GM12891 (cell line): Measurements from ENCODE around the gene GABRB1. TPM values are rescaled to one million over a fixed set of nuclear protein-coding genes. Genes with fewer than 3 reads are reported as not detected.
A peak's percentile ranks its signal among the peaks of the same experiment; 100 is the strongest.

Experiments
- DNase-seq: peaks from one replicate; pipeline ENCODE4 v3.0.0; 2011; ENCODE audit warnings: low spot score; ENCODE audit not compliant: insufficient read length
- FAIRE-seq: peaks from 2 replicates; lab custom pipeline; 2011; peaks lifted over from hg19 to GRCh38; lab: Jason Lieb, UNC
- PAX5 ChIP-seq: IDR thresholded peaks from 2 replicates; pipeline ENCODE4 v1.6.1; 2011; ENCODE audit warnings: low read length, moderate library complexity, mild to moderate bottlenecking; ENCODE audit not compliant: insufficient read depth, severe bottlenecking
- POLR2A ChIP-seq: IDR thresholded peaks from 2 replicates; pipeline ENCODE4 v1.6.1; 2011; ENCODE audit warnings: low read depth, low read length, control low read depth
- POLR2AphosphoS5 ChIP-seq: IDR thresholded peaks from 2 replicates; pipeline ENCODE4 v1.6.1; 2011; ENCODE audit warnings: low read depth, low read length, control low read depth
- POU2F2 ChIP-seq: IDR thresholded peaks from 2 replicates; pipeline ENCODE4 v1.6.1; 2011; ENCODE audit warnings: low read depth, mild to moderate bottlenecking, control low read depth, low read length, moderate library complexity
- SPI1 ChIP-seq: IDR thresholded peaks from 2 replicates; pipeline ENCODE4 v1.6.1; 2011; ENCODE audit warnings: low read depth, low read length, control low read depth
- TAF1 ChIP-seq: IDR thresholded peaks from 2 replicates; pipeline ENCODE4 v1.6.1; 2011; ENCODE audit warnings: low read depth, low read length, control low read depth
- polyA plus RNA-seq: library from polyadenylated mRNA; unstranded; fragments of >200 nt; gene quantifications from one replicate; pipeline ENCODE4 v1.2.1, GENCODE V29; 2012; ENCODE audit warnings: low read depth, missing spikeins, inconsistent platforms; ENCODE audit not compliant: missing spikeins

The GABRB1 gene
- polyA plus RNA-seq: not detected

DNA sequence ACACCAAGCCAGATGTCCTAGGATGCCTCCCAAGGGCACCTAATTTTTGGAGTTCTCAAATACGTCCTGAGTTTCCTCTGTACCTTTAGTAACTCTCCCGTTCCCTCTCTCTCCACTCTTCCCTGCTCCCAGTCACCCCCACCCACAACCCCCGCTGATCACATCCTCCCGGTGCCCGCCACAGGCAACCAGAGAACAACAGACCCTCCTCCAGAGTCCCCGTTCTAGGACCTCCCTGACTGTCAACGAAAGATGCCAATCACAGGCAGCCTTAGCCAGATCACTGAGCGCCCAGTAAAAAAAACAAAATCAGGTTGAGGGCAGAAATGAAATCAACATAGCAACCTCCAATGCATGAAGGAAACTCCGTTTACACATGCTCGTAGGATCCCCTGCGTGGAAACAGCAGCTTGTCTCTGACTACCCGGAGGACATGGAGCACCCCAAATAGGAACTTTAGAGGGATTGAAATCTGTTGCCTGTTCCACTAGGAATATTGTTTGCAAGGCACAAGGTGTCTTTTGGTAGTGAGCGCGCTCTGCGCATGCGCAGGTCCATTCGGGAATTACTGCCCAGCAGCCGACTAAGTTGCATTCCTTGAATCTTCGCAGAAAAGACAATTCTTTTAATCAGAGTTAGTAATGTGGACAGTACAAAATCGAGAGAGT lies at the start of gene GABRB1:
Gene GABRB1, plus strand, starts transcription at position 557 of the 668 bp plus-strand sequence.
- no peak for DNase-seq
- no peak for TF ChIP-seq POLR2A
- no peak for TF ChIP-seq TAF1
- no peak for TF ChIP-seq PAX5
- no peak for TF ChIP-seq POLR2AphosphoS5
- TF ChIP-seq POU2F2: no peak
- no peak for TF ChIP-seq SPI1
- peak; percentile 26 for FAIRE-seq

DNA sequence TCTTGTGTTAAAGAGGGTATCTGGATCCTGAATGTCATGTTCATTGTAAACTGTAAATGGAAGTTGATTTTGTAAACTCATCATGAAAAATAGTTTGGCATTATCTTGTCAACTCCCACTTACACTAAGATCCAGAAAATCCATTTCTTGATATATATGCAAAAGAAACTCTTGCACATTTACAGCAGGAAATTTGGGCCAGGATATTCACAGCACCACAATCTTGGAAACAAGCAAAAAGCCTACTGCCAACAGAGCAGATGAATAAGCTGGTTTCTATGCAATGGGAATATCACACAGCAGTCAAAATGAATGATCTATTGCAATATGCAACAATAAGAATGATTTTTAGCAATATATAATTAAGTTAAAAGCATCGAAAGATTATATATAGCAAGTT lies 46.6 kb upstream of the GABRB1 start:
- no peak for TF ChIP-seq TAF1
- TF ChIP-seq POLR2AphosphoS5: no peak
- TF ChIP-seq PAX5: no peak
- TF ChIP-seq POU2F2: no peak
- no peak for TF ChIP-seq POLR2A
- no peak for TF ChIP-seq SPI1
- DNase-seq: no peak
- FAIRE-seq: no peak

DNA sequence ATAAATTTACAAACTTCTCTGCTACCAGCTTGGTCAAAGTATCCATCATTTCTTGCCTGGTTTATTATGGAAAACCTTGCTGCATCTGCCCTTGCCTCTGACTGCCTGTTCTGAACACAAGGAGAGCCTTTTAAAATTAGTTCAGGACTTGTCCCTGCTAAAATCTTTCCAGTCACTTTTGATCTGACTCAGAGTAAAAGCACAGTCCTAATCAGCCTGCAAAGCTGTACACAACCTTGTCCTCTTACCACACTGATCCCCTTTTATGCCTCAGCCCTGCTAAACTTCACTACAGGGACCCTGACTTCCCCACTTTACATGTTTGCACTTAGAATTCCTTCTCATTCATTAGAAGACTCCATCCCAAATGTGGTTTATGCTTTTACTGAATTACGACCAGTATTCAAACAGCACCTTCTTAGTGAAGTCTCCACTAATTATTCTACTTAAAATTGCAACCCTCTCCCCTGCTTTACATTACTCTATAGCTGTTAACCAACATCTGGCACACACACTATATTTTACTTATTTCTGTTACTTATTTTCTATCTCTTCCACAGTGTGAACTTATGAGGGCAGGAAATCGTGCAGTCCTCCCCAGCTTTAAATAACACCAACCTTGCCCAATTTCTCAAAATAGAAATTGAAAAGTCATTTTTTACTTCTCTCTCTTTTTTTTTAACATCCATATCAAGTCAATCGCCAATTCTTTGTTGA lies 44.3 kb upstream of the GABRB1 start:
- TF ChIP-seq POLR2AphosphoS5 (no peak), POLR2A (no peak), SPI1 (no peak), POU2F2 (no peak), TAF1 (no peak), PAX5 (no peak)
- DNase-seq: no peak
- no peak for FAIRE-seq

DNA sequence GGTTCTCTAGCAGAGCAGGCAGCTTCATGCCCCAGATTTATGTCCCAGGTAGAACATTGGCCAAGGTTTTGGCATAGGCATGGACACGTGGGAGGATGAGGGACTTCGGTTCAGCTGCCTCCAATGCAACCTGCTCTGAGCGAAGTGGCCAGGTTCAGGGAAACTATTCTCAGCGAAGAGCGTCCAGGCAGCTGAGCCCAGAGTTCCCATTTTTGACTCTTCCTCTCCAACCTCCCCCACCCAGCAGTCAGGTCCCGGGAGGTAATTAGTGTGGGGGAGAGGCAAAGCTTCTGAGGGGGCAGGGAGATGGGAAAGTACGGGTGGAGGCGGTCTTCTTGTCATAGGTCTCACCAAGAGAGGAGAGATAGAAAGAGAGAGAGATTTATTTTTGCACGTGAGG lies 39.0 kb upstream of the GABRB1 start:
- no peak for FAIRE-seq

DNA sequence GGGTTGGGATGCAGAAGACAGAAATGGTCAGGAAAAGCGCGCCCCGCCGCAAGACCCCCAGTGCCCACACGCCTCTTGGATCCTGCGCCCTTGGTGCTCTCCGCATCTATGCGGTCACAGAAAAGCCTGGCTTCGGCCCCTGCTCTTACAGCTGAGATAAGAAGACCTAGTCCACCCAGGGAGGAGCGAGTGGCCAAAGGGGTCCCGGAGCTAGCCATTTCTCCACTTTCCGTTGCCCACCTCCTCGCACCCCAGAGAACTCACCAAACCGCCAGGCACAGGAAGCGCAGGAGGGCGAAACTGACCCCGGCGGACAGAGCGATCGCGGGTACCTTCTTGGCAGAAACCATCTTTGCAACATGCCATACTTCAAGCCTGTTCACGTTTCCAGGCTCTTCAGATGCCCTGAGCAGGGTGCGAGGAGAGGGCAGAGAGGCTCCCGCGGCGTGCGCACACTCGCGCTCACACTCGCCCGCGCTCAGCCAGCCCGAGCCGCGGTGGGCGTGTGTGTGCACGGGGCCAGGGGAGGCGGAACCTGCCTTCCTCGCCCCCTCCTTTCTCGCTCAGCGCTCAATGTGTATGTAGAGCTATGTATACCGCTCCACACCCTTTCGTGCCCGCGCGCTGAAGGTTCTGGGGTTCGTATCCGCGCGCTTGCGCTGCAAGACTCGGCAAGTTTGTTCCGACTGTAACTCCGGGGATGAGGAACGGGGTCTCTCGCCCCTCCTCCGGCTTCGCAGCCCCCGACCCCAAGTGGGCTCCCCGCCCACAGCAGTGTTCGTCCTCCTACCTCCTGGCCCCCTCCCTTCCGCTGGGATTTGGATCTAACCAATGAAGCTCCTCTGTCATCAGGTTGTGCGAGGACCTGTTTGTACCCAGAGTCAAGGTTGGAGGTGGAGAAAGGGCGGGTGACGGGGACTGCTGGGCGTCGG lies 38.0 kb upstream of the GABRB1 start, which contains the start of gene GABRA4:
Gene GABRA4, minus strand, starts transcription at position 507 of the 932 bp plus-strand sequence. Its CDS starts 157 bp downstream, at position 350.
- no peak for DNase-seq
- FAIRE-seq: no peak
- TF ChIP-seq TAF1: no peak
- TF ChIP-seq POU2F2: no peak
- no peak for TF ChIP-seq POLR2AphosphoS5
- no peak for TF ChIP-seq SPI1
- TF ChIP-seq POLR2A: no peak
- TF ChIP-seq PAX5: no peak

More for the DNA sequence above, 39.0 kb upstream of the GABRB1 start:
- DNase-seq: no peak
- TF ChIP-seq POLR2A: no peak
- TF ChIP-seq SPI1: no peak
- no peak for TF ChIP-seq TAF1
- no peak for TF ChIP-seq POU2F2
- TF ChIP-seq POLR2AphosphoS5: no peak
- no peak for TF ChIP-seq PAX5

DNA sequence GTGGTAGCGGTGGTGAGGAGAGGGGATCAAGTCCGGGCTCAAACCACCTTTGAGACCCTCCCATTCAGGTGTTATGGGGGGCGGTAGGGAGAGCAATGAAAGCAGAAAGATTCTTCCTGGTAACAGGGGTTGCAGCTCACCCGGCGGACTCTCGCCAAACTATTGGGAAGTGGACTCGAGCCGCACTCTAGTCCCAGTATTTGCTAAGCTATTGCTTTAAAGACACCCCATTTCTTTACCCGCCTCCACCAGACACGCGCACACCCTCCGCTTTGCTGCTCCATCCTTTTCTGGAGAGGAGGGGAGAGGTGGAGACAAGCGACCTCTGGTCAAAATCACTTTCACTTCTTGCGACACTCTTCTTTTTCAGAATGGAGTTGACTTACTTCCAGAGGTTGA lies 37.4 kb upstream of the GABRB1 start:
- DNase-seq: no peak
- FAIRE-seq: no peak
- TF ChIP-seq PAX5 (no peak), POU2F2 (no peak), TAF1 (no peak), POLR2A (no peak)

DNA sequence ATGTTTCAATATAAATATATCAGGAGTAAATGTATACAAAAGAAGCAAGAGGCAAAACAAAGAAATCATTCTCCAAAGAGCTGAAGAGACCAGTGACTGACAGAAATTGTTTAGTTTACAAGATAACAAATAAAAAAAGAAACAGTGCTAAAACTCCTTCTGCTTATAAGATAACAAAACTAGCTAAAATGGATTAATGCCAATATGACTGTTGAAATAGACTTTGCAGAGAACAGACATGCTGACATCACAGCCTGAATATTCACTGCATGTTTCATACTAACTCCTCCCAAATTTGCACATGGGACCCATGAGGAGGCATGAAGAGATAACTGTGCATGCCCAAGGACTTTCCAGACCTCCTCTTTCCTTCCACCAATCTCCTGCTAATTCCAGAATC lies 31.8 kb upstream of the GABRB1 start:
- FAIRE-seq: no peak
- no peak for DNase-seq
- TF ChIP-seq SPI1 (no peak), TAF1 (no peak), PAX5 (no peak), POU2F2 (no peak), POLR2AphosphoS5 (no peak), POLR2A (no peak)

DNA sequence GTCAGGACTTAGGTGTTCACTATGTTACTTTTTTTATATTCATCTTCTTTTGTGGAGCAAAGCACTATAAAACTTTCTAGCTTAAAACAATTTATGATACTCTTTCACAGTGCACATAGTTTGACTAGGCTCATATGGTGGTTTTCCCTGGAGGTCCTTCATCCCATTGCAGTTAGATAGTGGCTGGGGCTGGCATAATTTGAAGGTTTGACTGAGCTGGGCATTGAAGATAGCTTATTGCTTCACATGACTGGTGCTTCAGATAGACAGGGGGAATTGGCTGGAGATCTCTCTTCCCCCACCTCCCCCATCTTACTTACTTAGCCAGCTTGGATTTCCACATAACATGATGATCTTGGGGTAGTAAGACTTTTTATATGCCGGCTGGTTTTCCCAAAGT lies 31.0 kb upstream of the GABRB1 start:
- FAIRE-seq (no peak), DNase-seq (no peak)
- TF ChIP-seq TAF1 (no peak), SPI1 (no peak), POU2F2 (no peak), POLR2A (no peak), PAX5 (no peak), POLR2AphosphoS5 (no peak)
